WTC11 (cell line): ENCODE results near the gene COL5A1. TPM values are rescaled to one million over a fixed set of nuclear protein-coding genes. Genes with fewer than 3 reads are reported as not detected.

Experiments used
- ATAC-seq: fragments of 200-7000 bp; cut with Tn5 transposase; 2 replicates; pipeline ENCODE4 v1.10.0; 2021; ENCODE audit warnings: mild to moderate bottlenecking, moderate library complexity
- CTCF ChIA-PET: fragments of 300-600 bp; sonication (Branson Sonifier 250); formaldehyde crosslinking; loops from one replicate; lab custom pipeline; 2021; ENCODE audit warnings: antibody characterized with exemption; lab: Charles Lee
- POLR2A ChIA-PET: fragments of 350-600 bp; sonication (Branson Sonifier 250); formaldehyde crosslinking; loops from one replicate; lab custom pipeline; 2021; ENCODE audit warnings: antibody characterized with exemption; lab: Charles Lee
- DNase-seq: peaks from one replicate; pipeline ENCODE4 v3.0.0; 2021; ENCODE audit warnings: low spot score
- H3K27ac Mint-ChIP-seq: 2 replicates; pipeline ENCODE4 v1.8.0; 2021; ENCODE audit warnings: mixed read lengths
- H3K27me3 Mint-ChIP-seq: 2 replicates; pipeline ENCODE4 v1.8.0; 2021; ENCODE audit warnings: low read depth, mild to moderate bottlenecking, moderate library complexity, mixed read lengths
- H3K36me3 Mint-ChIP-seq: 2 replicates; pipeline ENCODE4 v1.8.0; 2021; ENCODE audit warnings: mixed read lengths
- H3K4me1 Mint-ChIP-seq: 2 replicates; pipeline ENCODE4 v1.8.0; 2022; ENCODE audit warnings: mixed read lengths
- H3K4me3 Mint-ChIP-seq: 2 replicates; pipeline ENCODE4 v1.8.0; 2021; ENCODE audit warnings: mild to moderate bottlenecking, moderate library complexity, mixed read lengths
- H3K9me3 Mint-ChIP-seq: 2 replicates; pipeline ENCODE4 v1.8.0; 2021; ENCODE audit warnings: mixed read lengths
- CDX4 ChIP-seq: fragments of 250-450 bp; sonication (Bioruptor Pico); IDR thresholded peaks from 2 replicates; pipeline ENCODE4 v1.9.0; 2021; ENCODE audit warnings: moderate library complexity, mild to moderate bottlenecking, inconsistent platforms, borderline replicate concordance
- FOXK1 ChIP-seq: sonication (generic); formaldehyde crosslinking; IDR thresholded peaks from 2 replicates; pipeline ENCODE4 v1.8.0; 2022; ENCODE audit warnings: mild to moderate bottlenecking, moderate library complexity, missing genetic modification reagents
- GABPB1 ChIP-seq: sonication (generic); formaldehyde crosslinking; IDR thresholded peaks from 2 replicates; pipeline ENCODE4 v1.8.1; 2023; ENCODE audit warnings: mild to moderate bottlenecking, missing genetic modification reagents
- HMGXB4 ChIP-seq: sonication (generic); formaldehyde crosslinking; IDR thresholded peaks from 2 replicates; pipeline ENCODE4 v1.8.1; 2023; ENCODE audit warnings: mild to moderate bottlenecking, moderate library complexity, missing genetic modification reagents
- NFE2L1 ChIP-seq: sonication (generic); formaldehyde crosslinking; IDR thresholded peaks from 2 replicates; pipeline ENCODE4 v1.8.1; 2023; ENCODE audit warnings: missing genetic modification reagents
- PRDM15 ChIP-seq: sonication (generic); formaldehyde crosslinking; IDR thresholded peaks from 2 replicates; pipeline ENCODE4 v1.8.0; 2022; ENCODE audit warnings: missing genetic modification reagents
- PRRX2 ChIP-seq: fragments of 250-450 bp; sonication (Bioruptor Pico); IDR thresholded peaks from 2 replicates; pipeline ENCODE4 v1.8.0; 2021; ENCODE audit warnings: mild to moderate bottlenecking
- RELA ChIP-seq: sonication (generic); formaldehyde crosslinking; IDR thresholded peaks from 2 replicates; pipeline ENCODE4 v1.8.1; 2022; ENCODE audit warnings: missing genetic modification reagents, mild to moderate bottlenecking, borderline replicate concordance
- RORB ChIP-seq: fragments of 250-450 bp; sonication (Bioruptor Pico); IDR thresholded peaks from 2 replicates; pipeline ENCODE4 v1.9.0; 2021; ENCODE audit warnings: mild to moderate bottlenecking
- SMAD3 ChIP-seq: sonication (generic); formaldehyde crosslinking; IDR thresholded peaks from 2 replicates; pipeline ENCODE4 v1.8.0; 2022; ENCODE audit warnings: missing genetic modification reagents, mild to moderate bottlenecking, borderline replicate concordance
- SOX15 ChIP-seq: fragments of 250-450 bp; sonication (Bioruptor Pico); IDR thresholded peaks from 2 replicates; pipeline ENCODE4 v1.9.0; 2021; ENCODE audit warnings: mild to moderate bottlenecking
- SP1 ChIP-seq: sonication (generic); formaldehyde crosslinking; conservative IDR thresholded peaks from 2 replicates; pipeline ENCODE4 v1.8.1; 2022; ENCODE audit warnings: missing genetic modification reagents
- ZSCAN18 ChIP-seq: fragments of 250-450 bp; sonication (Bioruptor Pico); IDR thresholded peaks from 2 replicates; pipeline ENCODE4 v2.1.2; 2022; ENCODE audit warnings: mild to moderate bottlenecking, moderate library complexity
- total RNA-seq: library from RNA; stranded (reverse); gene quantifications from 3 replicates; pipeline ENCODE4 v1.2.3, GENCODE V29; 2021
- TF ChIP-seq, protein P1 (sequence below): fragments of 200-600 bp; IDR thresholded peaks from 2 replicates; pipeline ENCODE4 v1.8.0; 2022; ENCODE audit warnings: antibody characterized with exemption
- TF ChIP-seq, protein P2 (sequence below): sonication (generic); formaldehyde crosslinking; IDR thresholded peaks from 2 replicates; pipeline ENCODE4 v1.8.1; 2022; ENCODE audit warnings: low read depth, missing genetic modification reagents, borderline replicate concordance
- TF ChIP-seq, protein P3 (sequence below): sonication (generic); formaldehyde crosslinking; IDR thresholded peaks from 2 replicates; pipeline ENCODE4 v1.8.1; 2023; ENCODE audit warnings: mild to moderate bottlenecking, missing genetic modification reagents, moderate library complexity
- TF ChIP-seq, protein P4 (sequence below): sonication (generic); formaldehyde crosslinking; IDR thresholded peaks from 2 replicates; pipeline ENCODE4 v1.8.0; 2022; ENCODE audit warnings: mild to moderate bottlenecking, missing genetic modification reagents

The COL5A1 gene
- total RNA-seq, 1 experiment from 2014 or later = 13.5 TPM

- H3K36me3 Mint-ChIP-seq = no peaks in the 10 kb centered on the region
- H3K27ac Mint-ChIP-seq = no peak overlapping the region
- TF ChIP-seq RELA (CRISPR knock-in tag) (no peak), SOX15 (CRISPR knock-in tag) (no peak), FOXK1 (CRISPR knock-in tag) (no peak), CDX4 (CRISPR knock-in tag) (no peak), PRRX2 (no peak), GABPB1 (CRISPR knock-in tag) (no peak), HMGXB4 (CRISPR knock-in tag) (0 out of 2 replicates have a peak, but pooled peaks have one; percentile 29), SMAD3 (no peak), NFE2L1 (no peak), SP1 (no peak), PRDM15 (CRISPR knock-in tag) (no peak), RORB (CRISPR knock-in tag) (no peak), ZSCAN18 (CRISPR knock-in tag) (no peak)
- TF ChIP-seq, protein P1, sequence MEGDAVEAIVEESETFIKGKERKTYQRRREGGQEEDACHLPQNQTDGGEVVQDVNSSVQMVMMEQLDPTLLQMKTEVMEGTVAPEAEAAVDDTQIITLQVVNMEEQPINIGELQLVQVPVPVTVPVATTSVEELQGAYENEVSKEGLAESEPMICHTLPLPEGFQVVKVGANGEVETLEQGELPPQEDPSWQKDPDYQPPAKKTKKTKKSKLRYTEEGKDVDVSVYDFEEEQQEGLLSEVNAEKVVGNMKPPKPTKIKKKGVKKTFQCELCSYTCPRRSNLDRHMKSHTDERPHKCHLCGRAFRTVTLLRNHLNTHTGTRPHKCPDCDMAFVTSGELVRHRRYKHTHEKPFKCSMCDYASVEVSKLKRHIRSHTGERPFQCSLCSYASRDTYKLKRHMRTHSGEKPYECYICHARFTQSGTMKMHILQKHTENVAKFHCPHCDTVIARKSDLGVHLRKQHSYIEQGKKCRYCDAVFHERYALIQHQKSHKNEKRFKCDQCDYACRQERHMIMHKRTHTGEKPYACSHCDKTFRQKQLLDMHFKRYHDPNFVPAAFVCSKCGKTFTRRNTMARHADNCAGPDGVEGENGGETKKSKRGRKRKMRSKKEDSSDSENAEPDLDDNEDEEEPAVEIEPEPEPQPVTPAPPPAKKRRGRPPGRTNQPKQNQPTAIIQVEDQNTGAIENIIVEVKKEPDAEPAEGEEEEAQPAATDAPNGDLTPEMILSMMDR = peak; percentile 47
- TF ChIP-seq, protein P2, sequence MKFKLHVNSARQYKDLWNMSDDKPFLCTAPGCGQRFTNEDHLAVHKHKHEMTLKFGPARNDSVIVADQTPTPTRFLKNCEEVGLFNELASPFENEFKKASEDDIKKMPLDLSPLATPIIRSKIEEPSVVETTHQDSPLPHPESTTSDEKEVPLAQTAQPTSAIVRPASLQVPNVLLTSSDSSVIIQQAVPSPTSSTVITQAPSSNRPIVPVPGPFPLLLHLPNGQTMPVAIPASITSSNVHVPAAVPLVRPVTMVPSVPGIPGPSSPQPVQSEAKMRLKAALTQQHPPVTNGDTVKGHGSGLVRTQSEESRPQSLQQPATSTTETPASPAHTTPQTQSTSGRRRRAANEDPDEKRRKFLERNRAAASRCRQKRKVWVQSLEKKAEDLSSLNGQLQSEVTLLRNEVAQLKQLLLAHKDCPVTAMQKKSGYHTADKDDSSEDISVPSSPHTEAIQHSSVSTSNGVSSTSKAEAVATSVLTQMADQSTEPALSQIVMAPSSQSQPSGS (CRISPR knock-in tag) = no peak
- TF ChIP-seq, protein P3, sequence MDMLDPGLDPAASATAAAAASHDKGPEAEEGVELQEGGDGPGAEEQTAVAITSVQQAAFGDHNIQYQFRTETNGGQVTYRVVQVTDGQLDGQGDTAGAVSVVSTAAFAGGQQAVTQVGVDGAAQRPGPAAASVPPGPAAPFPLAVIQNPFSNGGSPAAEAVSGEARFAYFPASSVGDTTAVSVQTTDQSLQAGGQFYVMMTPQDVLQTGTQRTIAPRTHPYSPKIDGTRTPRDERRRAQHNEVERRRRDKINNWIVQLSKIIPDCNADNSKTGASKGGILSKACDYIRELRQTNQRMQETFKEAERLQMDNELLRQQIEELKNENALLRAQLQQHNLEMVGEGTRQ = no peak
- TF ChIP-seq, protein P4, sequence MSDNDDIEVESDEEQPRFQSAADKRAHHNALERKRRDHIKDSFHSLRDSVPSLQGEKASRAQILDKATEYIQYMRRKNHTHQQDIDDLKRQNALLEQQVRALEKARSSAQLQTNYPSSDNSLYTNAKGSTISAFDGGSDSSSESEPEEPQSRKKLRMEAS = 0 out of 2 replicates have a peak, but pooled peaks have one; percentile 21
- ATAC-seq = peak; percentile 92
- DNase-seq = peak; percentile 86
- no peak overlapping the region for H3K4me3 Mint-ChIP-seq
- H3K9me3 Mint-ChIP-seq = no peaks in the 10 kb centered on the region
- ChIA-PET CTCF (interaction anchor here (0.5 to 2.2 kb wide), 53 partner anchors 8 to 409 kb away, joined by 3 to 24 read pairs (median 4); no protein-coding TSS in a partner anchor), POLR2A (interaction anchor here (0.5 kb wide), 1 partner anchor 82 kb away, joined by 3 read pairs; no protein-coding TSS in a partner anchor)
- peaks cover 2% of the 10 kb centered on the region for H3K4me1 Mint-ChIP-seq
- H3K27me3 Mint-ChIP-seq = no peaks in the 10 kb centered on the region
Observed at GRCh38 chr9:134778841-134779411, 137.3 kb downstream of the COL5A1 start.
